ENCODE data around the gene COL1A1. TPM values are rescaled to one million over a fixed set of nuclear protein-coding genes. Genes with fewer than 3 reads are reported as not detected.
A peak's percentile ranks its signal among the peaks of the same experiment; 100 is the strongest.

COL1A1 gene
- total and polyA plus RNA-seq, 2 of the 13 experiments (the other 11 are each of a cell fraction or from before 2014, with no cell fraction given): 0.05 TPM; not detected in 1

DNA sequence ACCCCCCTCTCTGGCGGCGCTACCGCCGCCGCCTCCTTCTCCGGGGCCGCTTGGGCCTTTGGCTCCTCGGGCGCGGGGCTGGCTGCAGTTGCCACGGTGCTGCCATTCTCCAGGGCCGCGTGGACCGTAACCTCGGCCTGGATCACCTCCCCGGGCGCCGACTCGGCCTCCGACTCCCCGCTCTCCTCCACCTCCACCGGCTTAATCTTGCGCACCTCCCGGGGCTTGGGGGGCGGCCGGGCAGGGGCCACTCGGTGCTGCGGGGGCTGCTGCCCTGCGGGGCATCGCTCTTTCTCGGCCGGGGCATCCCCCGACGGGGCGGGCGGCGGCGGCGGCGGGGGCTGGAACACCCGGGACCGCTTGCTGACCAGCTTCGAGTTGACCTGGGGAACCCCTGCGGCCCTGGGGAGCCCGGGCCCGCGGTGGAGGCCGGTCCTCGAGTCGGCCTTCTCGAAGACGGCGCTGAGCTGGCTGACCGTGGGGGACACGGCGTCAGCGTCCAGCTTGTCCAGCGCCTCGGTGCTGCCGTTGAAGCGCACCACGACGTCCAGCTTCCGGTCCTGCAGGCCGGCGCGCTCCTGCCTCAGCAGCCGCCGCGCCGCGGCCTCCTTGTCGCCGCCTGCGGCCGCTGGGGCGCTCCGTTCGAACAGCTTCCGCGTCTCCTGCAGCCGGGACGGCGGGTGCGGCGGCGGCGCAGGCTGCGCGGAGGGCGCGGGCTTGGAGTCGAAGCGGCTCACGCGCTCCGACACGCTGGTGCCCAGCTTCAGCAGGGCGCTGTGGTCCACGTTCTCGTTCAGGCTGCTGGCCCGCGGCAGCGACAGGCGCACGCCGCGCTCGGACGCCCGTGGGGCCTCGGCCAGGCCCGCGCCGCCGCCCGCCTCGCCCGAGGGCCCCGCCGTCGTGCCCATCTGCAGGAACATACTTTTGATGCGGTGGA lies 51.7 kb downstream of the COL1A1 start (continued):
- no peak for TF ChIP-seq U2AF1 (optimal IDR thresholded peaks at IDR 0.05; ENCODE audit: low read depth, low read length)
- peak; percentile 14; the same call in 1 of the 2 replicates for TF ChIP-seq CBFB (CRISPR knock-in tag; IDR thresholded peaks at IDR 0.05)
- TF ChIP-seq CSRNP1 (CRISPR knock-in tag; IDR thresholded peaks at IDR 0.05): no peak; the same call in 1 of the 2 replicates
- TF ChIP-seq, protein P1, sequence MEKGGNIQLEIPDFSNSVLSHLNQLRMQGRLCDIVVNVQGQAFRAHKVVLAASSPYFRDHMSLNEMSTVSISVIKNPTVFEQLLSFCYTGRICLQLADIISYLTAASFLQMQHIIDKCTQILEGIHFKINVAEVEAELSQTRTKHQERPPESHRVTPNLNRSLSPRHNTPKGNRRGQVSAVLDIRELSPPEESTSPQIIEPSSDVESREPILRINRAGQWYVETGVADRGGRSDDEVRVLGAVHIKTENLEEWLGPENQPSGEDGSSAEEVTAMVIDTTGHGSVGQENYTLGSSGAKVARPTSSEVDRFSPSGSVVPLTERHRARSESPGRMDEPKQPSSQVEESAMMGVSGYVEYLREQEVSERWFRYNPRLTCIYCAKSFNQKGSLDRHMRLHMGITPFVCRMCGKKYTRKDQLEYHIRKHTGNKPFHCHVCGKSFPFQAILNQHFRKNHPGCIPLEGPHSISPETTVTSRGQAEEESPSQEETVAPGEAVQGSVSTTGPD (CRISPR knock-in tag; IDR thresholded peaks at IDR 0.05): no peak
- no peak for TF ChIP-seq SMARCE1 (IDR thresholded peaks at IDR 0.05; ENCODE audit: borderline replicate concordance)
- TF ChIP-seq NFRKB (IDR thresholded peaks at IDR 0.05): no peak
- TF ChIP-seq ZNF263 (CRISPR knock-in tag; IDR thresholded peaks at IDR 0.05): peak; percentile 58; the same call in 1 of the 2 replicates
- peak; percentile 84 for TF ChIP-seq IRX3 (CRISPR knock-in tag; IDR thresholded peaks at IDR 0.05; ENCODE audit: borderline replicate concordance, low read depth)
- no peak; the same call in 1 of the 2 replicates for TF ChIP-seq ZNF12 (CRISPR knock-in tag; IDR thresholded peaks at IDR 0.05)
- no peak for TF ChIP-seq RCOR2 (CRISPR knock-in tag; IDR thresholded peaks at IDR 0.05)
- no peak for TF ChIP-seq BHLHE40 (IDR thresholded peaks at IDR 0.05; ENCODE audit: low read length)
- TF ChIP-seq DMAP1 (CRISPR knock-in tag; IDR thresholded peaks at IDR 0.05): 0 out of 2 replicates have a peak, but pooled peaks have one; percentile 20
- TF ChIP-seq ZNF678 (CRISPR knock-in tag; IDR thresholded peaks at IDR 0.05): no peak
- peak; percentile 23; the same call in 1 of the 2 replicates for TF ChIP-seq ADNP (CRISPR knock-in tag; IDR thresholded peaks at IDR 0.05)
- peak; percentile 83; the same call in 1 of the 2 replicates for TF ChIP-seq ZSCAN21 (CRISPR knock-in tag; IDR thresholded peaks at IDR 0.05; ENCODE audit: borderline replicate concordance)
- TF ChIP-seq, protein P2, sequence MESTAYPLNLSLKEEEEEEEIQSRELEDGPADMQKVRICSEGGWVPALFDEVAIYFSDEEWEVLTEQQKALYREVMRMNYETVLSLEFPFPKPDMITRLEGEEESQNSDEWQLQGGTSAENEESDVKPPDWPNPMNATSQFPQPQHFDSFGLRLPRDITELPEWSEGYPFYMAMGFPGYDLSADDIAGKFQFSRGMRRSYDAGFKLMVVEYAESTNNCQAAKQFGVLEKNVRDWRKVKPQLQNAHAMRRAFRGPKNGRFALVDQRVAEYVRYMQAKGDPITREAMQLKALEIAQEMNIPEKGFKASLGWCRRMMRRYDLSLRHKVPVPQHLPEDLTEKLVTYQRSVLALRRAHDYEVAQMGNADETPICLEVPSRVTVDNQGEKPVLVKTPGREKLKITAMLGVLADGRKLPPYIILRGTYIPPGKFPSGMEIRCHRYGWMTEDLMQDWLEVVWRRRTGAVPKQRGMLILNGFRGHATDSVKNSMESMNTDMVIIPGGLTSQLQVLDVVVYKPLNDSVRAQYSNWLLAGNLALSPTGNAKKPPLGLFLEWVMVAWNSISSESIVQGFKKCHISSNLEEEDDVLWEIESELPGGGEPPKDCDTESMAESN (CRISPR knock-in tag; conservative IDR thresholded peaks at IDR 0.05): no peak
- no peak for TF ChIP-seq SIX1 (CRISPR knock-in tag; IDR thresholded peaks at IDR 0.05; ENCODE audit: borderline replicate concordance)
- peak; percentile 51 for TF ChIP-seq ZNF784 (CRISPR knock-in tag; IDR thresholded peaks at IDR 0.05; ENCODE audit: borderline replicate concordance)
